GM12878 (cell line): ENCODE data around the gene PHOX2A. TPM values are rescaled to one million over a fixed set of nuclear protein-coding genes. Genes with fewer than 3 reads are reported as not detected.

Source experiments
- ATAC-seq: fragments of 200-7000 bp; cut with Tn5 transposase; 3 replicates; pipeline ENCODE4 v1.9.1; 2020; ENCODE audit warnings: mild to moderate bottlenecking, moderate library complexity
- BruUV-seq: library from RNA; stranded (reverse); fragments of 400-500 nt; replicated peaks from 2 replicates; lab custom pipeline; 2021; lab: Mats Ljungman, UMichigan
- CTCF ChIA-PET: fragments of 300-600 bp; sonication (Branson Sonifier 250); formaldehyde crosslinking; extraction: SDS; loops from one replicate; lab custom pipeline; 2021; ENCODE audit warnings: inconsistent platforms; lab: Yijun Ruan, JAX
- POLR2A ChIA-PET: fragments of 350-600 bp; formaldehyde crosslinking; extraction: SDS; loops from one replicate; lab custom pipeline; 2021; ENCODE audit warnings: inconsistent platforms; lab: Charles Lee
- RAD21 ChIA-PET: fragments of 300-600 bp; sonication (Branson Sonifier 250); formaldehyde crosslinking; loops from one replicate; lab custom pipeline; 2023; ENCODE audit warnings: antibody characterized with exemption; ENCODE audit not compliant: unreplicated experiment; lab: Charles Lee
- SMC1A ChIA-PET: fragments of 300-600 bp; sonication (Branson Sonifier 250); formaldehyde crosslinking; loops from one replicate; lab custom pipeline; 2023; ENCODE audit not compliant: unreplicated experiment, uncharacterized antibody; lab: Charles Lee
- DNase-seq: peaks from one replicate; pipeline ENCODE4 v3.0.0-alpha.2; 2011; ENCODE audit warnings: low read depth, low spot score
- FAIRE-seq: peaks from 3 replicates; lab custom pipeline; 2011; peaks lifted over from hg19 to GRCh38; lab: Jason Lieb, UNC
- H2AFZ ChIP-seq: 2 replicates; pipeline ENCODE4 v1.6.0; 2011; ENCODE audit warnings: low read depth, low read length, control low read depth; ENCODE audit not compliant: control insufficient read depth
- H3K27ac ChIP-seq: 2 replicates; pipeline ENCODE4 v1.5.1; 2011; ENCODE audit warnings: control low read depth; ENCODE audit not compliant: control insufficient read depth, insufficient read depth
- H3K27me3 ChIP-seq, 2 experiments: replicated peaks in 1 of 2; 2 replicates each; pipeline versions ENCODE4 v1.6.0 to v1.6.1; 2011; ENCODE audit warnings: low read length in 1 of 2; ENCODE audit not compliant: control insufficient read depth in 2 of 2, insufficient read depth in 2 of 2
- H3K36me3 ChIP-seq, 2 experiments: 2 replicates each; pipeline ENCODE4 v1.5.1; 2011; ENCODE audit warnings: low read length in 1 of 2; ENCODE audit not compliant: control insufficient read depth in 2 of 2, insufficient read depth in 2 of 2
- H3K4me1 ChIP-seq: 2 replicates; pipeline ENCODE4 v1.6.1; 2011; ENCODE audit warnings: mild to moderate bottlenecking, low read length, moderate library complexity, mixed read lengths; ENCODE audit not compliant: control insufficient read depth, insufficient read depth
- H3K4me2 ChIP-seq: 2 replicates; pipeline ENCODE4 v1.6.0; 2011; ENCODE audit warnings: control low read depth; ENCODE audit not compliant: control insufficient read depth, insufficient read depth
- H3K4me3 ChIP-seq: fragments of 200-600 bp; sonication (generic); 2 replicates; pipeline ENCODE4 v1.5.1; 2016
- H3K79me2 ChIP-seq: 2 replicates; pipeline ENCODE4 v1.6.0; 2011; ENCODE audit warnings: low read length; ENCODE audit not compliant: control insufficient read depth, insufficient read depth
- H3K9ac ChIP-seq: 2 replicates; pipeline ENCODE4 v1.8.0; 2011; ENCODE audit warnings: low read length, control low read depth, mixed read lengths; ENCODE audit not compliant: control insufficient read depth, insufficient read depth
- H3K9me3 ChIP-seq: replicated peaks from 3 replicates; pipeline ENCODE4 v1.5.1; 2011; ENCODE audit warnings: mild to moderate bottlenecking, low read length; ENCODE audit not compliant: control insufficient read depth, insufficient read depth
- H4K20me1 ChIP-seq: 2 replicates; pipeline ENCODE4 v1.6.0; 2011; ENCODE audit not compliant: control insufficient read depth, insufficient read depth
- CREB1 ChIP-seq: IDR thresholded peaks from 2 replicates; pipeline ENCODE4 v1.6.1; 2012; ENCODE audit warnings: low read depth, mild to moderate bottlenecking, inconsistent platforms
- CTCF ChIP-seq, 3 experiments: IDR thresholded peaks in 2 of 3; conservative IDR thresholded peaks in 1 of 3; 2 replicates each; pipeline ENCODE4 v1.5.1; 2011; ENCODE audit warnings: low read depth in 3 of 3, low read length in 3 of 3, mild to moderate bottlenecking in 3 of 3, control low read depth in 2 of 3, moderate library complexity in 2 of 3, inconsistent platforms in 1 of 3, mixed read lengths in 1 of 3; ENCODE audit not compliant: control insufficient read depth in 2 of 3, insufficient read depth in 1 of 3; ENCODE audit errors: extremely low read depth in 1 of 3
- ETV6 ChIP-seq, 2 experiments: fragments of 450-650 bp in 1 of 2; IDR thresholded peaks in 1 of 2; conservative IDR thresholded peaks in 1 of 2; 2 replicates each; pipeline ENCODE4 v1.6.1; 2014; ENCODE audit warnings: antibody characterized with exemption in 1 of 2, borderline replicate concordance in 1 of 2, low read depth in 1 of 2, mild to moderate bottlenecking in 1 of 2, moderate library complexity in 1 of 2
- EZH2 ChIP-seq: IDR thresholded peaks from 2 replicates; pipeline ENCODE4 v1.6.1; 2012; ENCODE audit warnings: low read depth, mild to moderate bottlenecking, control low read depth, inconsistent platforms, low read length, borderline replicate concordance; ENCODE audit not compliant: control insufficient read depth
- IKZF1 ChIP-seq: fragments of 450-650 bp; conservative IDR thresholded peaks from 2 replicates; pipeline ENCODE4 v1.6.1; 2017; ENCODE audit warnings: antibody characterized with exemption, mild to moderate bottlenecking
- POLR2A ChIP-seq: IDR thresholded peaks from 2 replicates; pipeline ENCODE4 v1.6.1; 2011; ENCODE audit warnings: low read depth, mild to moderate bottlenecking, low read length
- POU2F2 ChIP-seq: IDR thresholded peaks from 3 replicates; pipeline ENCODE4 v1.6.1; 2011; ENCODE audit warnings: low read depth, mild to moderate bottlenecking, low read length, borderline replicate concordance
- RAD21 ChIP-seq: IDR thresholded peaks from 2 replicates; pipeline ENCODE4 v1.6.1; 2011; ENCODE audit warnings: mild to moderate bottlenecking, low read depth, low read length, moderate library complexity; ENCODE audit not compliant: insufficient read depth
- SMC3 ChIP-seq: IDR thresholded peaks from 2 replicates; pipeline ENCODE4 v1.6.1; 2011; ENCODE audit warnings: low read length, improper control_type of control experiment, borderline replicate concordance
- SPI1 ChIP-seq: IDR thresholded peaks from 2 replicates; pipeline ENCODE4 v1.6.1; 2011; ENCODE audit warnings: low read depth, mild to moderate bottlenecking, low read length, moderate library complexity, borderline replicate concordance; ENCODE audit not compliant: insufficient read depth
- YY1 ChIP-seq: IDR thresholded peaks from 2 replicates; pipeline ENCODE4 v1.6.1; 2011; ENCODE audit warnings: low read depth, mild to moderate bottlenecking, low read length
- ZBTB33 ChIP-seq: fragments of 450-650 bp; IDR thresholded peaks from 2 replicates; pipeline ENCODE4 v1.6.1; 2017; ENCODE audit warnings: mild to moderate bottlenecking
- ZNF622 ChIP-seq: fragments of 450-650 bp; IDR thresholded peaks from 2 replicates; pipeline ENCODE4 v1.6.1; 2017; ENCODE audit warnings: mild to moderate bottlenecking, inconsistent platforms
- WGBS: methylation state at CpG from one replicate; pipeline ENCODE4 v1.1.6; 2016; ENCODE audit warnings: low lambda C conversion rate; ENCODE audit not compliant: insufficient replicate concordance, insufficient coverage; ENCODE audit errors: missing lambda C conversion rate; 5-methylcytosine and 5-hydroxymethylcytosine counted together
- in situ Hi-C: fragments of 300-500 bp; cut with MboI; formaldehyde crosslinking; loops from 9 replicates; pipeline ENCODE4 v1.14.3; 2018; ENCODE audit warnings: mixed read lengths
- intact Hi-C: fragments of 100-400 bp; cut with micrococcal nuclease; formaldehyde crosslinking; loops from one replicate; pipeline ENCODE4 v1.14.2; 2022; ENCODE audit not compliant: unreplicated experiment
- polyA plus RNA-seq, 11 experiments: library from polyadenylated mRNA; depleted of rRNA in 4 of 11; unstranded in 6 of 11; stranded (reverse) in 5 of 11; fragments of >200 nt; fragmentation: Nextera tagmentation in 4 of 11; fragmentation: Illumina TruSeq in 1 of 11; extraction: Ambion mirVana in 4 of 11; extraction: Trizol in 1 of 11; gene quantifications; 1 replicate in 1 of 11; 2 replicates in 10 of 11; pipeline versions ENCODE4 v1.2.1 to v1.2.3, GENCODE V29; 2011 to 2016; ENCODE audit warnings: inconsistent platforms in 2 of 11, missing spikeins in 2 of 11, low read depth in 1 of 11
- total RNA-seq, 4 experiments: library from RNA; depleted of rRNA in 3 of 4; stranded (reverse); fragments of >200 nt in 3 of 4; fragmentation: Illumina TruSeq in 1 of 4; extraction: Trizol in 1 of 4; gene quantifications; 2 replicates each; pipeline versions ENCODE4 v1.2.1 to v1.2.3, GENCODE V29; 2013 to 2021

PHOX2A gene
- total and polyA plus RNA-seq, 10 of the 15 experiments (the other 5 are each of a cell fraction or from before 2014, with no cell fraction given), result not detected

GRCh38 chr11:72238040-72238450 is 5.9 kb downstream of the PHOX2A start:
- ChIA-PET CTCF (interaction anchor here (0.6 to 2.0 kb wide), 14 partner anchors 10 to 213 kb away, joined by 3 to 9 read pairs (median 4); no protein-coding TSS in a partner anchor), POLR2A (interaction anchor here (0.5 kb wide), 1 partner anchor 236 kb away, joined by 3 read pairs; no protein-coding TSS in a partner anchor), RAD21 (interaction anchor here (0.5 to 1.0 kb wide), 4 partner anchors 13 to 256 kb away, joined by 3 to 5 read pairs (median 3); partner anchors contain the start of gene INPPL1), SMC1A (interaction anchor here (0.9 to 1.4 kb wide), 5 partner anchors 15 to 193 kb away, joined by 3 to 8 read pairs (median 4); no protein-coding TSS in a partner anchor)
- Histone ChIP-seq H4K20me1 (no peaks in the 10 kb centered on the region; the same call in 1 of the 2 replicates), H2AFZ (no peak overlapping the region), H3K27ac (no peak overlapping the region), H3K9me3 (no peaks in the 10 kb centered on the region), H3K36me3 (peaks cover 5 to 9% of the 10 kb centered on the region in 2 experiments; a peak in 3 of 4 replicates), H3K4me3 (no peak overlapping the region), H3K4me2 (no peak overlapping the region), H3K4me1 (peaks cover 4% of the 10 kb centered on the region), H3K27me3 (peaks cover 5 to 11% of the 10 kb centered on the region in 2 experiments; a peak in 3 of 4 replicates), H3K9ac (no peak overlapping the region), H3K79me2 (no peaks in the 10 kb centered on the region)
- ATAC-seq, result peak; percentile 76
- in situ Hi-C loops, result no loop called here
- TF ChIP-seq YY1 (peak; percentile 44; the same call in 1 of the 2 replicates), ZBTB33 (peak; percentile 100), POLR2A (0 out of 2 replicates have a peak, but pooled peaks have one; percentile 16), CTCF (IDR thresholded peaks at IDR 0.05 in 2 of 3, conservative IDR thresholded peaks at IDR 0.05 in 1 of 3; ENCODE audit: control insufficient read depth in 2 of 3, extremely low read depth in 1 of 3, insufficient read depth in 1 of 3, low read depth in 3 of 3, low read length in 3 of 3) (peak; percentile 52 to 84 (median 74)), CREB1 (0 out of 2 replicates have a peak, but pooled peaks have one; percentile 29), ETV6 (conservative IDR thresholded peaks at IDR 0.05 in 1 of 2, IDR thresholded peaks at IDR 0.05 in 1 of 2; ENCODE audit: borderline replicate concordance in 1 of 2, low read depth in 1 of 2) (no peak), IKZF1 (peak; percentile 11; the same call in 1 of the 2 replicates), SPI1 (no peak), ZNF622 (no peak), RAD21 (peak; percentile 63), EZH2 (no peak), POU2F2 (no peak), SMC3 (peak; percentile 65)
- FAIRE-seq, result no peak
- DNase-seq, result no peak
- BruUV-seq, result no TSS peak
- intact Hi-C loops, result loop anchor here (2.0 to 5.0 kb wide), 2 partner anchors 174 to 193 kb away; no protein-coding TSS in a partner anchor
- WGBS, result 58% methylated on average over 16 of the region's 16 CpGs
